ENCODE data around the gene NEURL1B. TPM values are rescaled to one million over a fixed set of nuclear protein-coding genes. Genes with fewer than 3 reads are reported as not detected.

Gene NEURL1B
- total and polyA plus RNA-seq, 8 donors: 2.8 to 7.8 (median 3.9) TPM

DNA sequence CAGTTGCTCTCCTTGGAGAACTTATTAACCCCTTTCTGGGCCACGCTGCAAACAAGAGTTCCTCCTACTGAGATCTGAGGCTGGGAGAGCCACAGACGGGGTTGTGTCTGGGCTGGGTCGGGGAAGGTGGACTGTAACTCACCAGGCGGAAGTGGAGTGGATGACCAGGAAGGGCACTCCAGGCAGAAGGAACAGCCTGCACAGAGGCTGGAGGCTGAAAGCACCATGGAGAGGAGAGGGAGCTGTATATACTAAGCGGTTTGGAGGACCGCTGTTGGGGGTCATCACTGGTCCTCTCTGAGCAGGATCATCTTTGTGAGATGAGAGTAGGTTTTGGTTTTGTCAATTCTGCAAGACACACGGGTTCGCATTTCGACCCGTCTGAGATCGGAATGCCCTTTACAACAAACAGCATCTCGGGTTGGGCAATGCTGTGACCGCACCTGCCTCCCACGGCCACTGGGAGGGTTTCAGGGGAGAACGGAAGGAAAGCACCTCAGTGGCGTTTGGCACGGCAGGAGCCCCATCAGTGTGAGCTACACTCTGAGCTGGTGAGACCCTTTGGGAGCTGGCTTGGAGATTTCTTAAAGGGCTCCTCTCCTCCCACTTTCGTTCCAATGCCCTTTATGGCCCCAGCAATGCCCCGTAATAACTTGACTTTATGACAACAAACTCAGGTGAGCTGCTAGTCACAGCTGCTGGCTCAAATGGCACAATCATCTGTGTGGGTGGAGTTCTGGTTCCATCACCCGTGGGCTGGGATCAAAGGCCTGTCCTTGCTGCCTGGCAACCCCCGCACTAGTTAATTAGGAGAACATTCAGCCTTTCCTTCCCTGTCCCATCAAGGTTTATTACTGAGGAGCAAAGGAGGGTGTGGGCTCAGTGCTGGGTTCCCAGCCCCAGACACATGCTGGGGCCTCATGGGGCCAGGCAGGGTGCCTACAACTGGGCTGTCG lies 18.7 kb upstream of the NEURL1B start:
- DNase-seq (no peak), FAIRE-seq (no peak), ATAC-seq (no peak)
- no peak overlapping the region for H3K4me3 ChIP-seq
- H3K27me3 ChIP-seq: no peaks in the 10 kb centered on the region
- intact Hi-C loops (cut with DNase I): no loop called here
- no peaks in the 10 kb centered on the region for H3K9me3 ChIP-seq
- TF ChIP-seq, protein P1, sequence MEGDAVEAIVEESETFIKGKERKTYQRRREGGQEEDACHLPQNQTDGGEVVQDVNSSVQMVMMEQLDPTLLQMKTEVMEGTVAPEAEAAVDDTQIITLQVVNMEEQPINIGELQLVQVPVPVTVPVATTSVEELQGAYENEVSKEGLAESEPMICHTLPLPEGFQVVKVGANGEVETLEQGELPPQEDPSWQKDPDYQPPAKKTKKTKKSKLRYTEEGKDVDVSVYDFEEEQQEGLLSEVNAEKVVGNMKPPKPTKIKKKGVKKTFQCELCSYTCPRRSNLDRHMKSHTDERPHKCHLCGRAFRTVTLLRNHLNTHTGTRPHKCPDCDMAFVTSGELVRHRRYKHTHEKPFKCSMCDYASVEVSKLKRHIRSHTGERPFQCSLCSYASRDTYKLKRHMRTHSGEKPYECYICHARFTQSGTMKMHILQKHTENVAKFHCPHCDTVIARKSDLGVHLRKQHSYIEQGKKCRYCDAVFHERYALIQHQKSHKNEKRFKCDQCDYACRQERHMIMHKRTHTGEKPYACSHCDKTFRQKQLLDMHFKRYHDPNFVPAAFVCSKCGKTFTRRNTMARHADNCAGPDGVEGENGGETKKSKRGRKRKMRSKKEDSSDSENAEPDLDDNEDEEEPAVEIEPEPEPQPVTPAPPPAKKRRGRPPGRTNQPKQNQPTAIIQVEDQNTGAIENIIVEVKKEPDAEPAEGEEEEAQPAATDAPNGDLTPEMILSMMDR (IDR thresholded peaks at IDR 0.05): no peak
- H3K36me3 ChIP-seq: no peaks in the 10 kb centered on the region
- no peaks in the 10 kb centered on the region for H3K4me1 ChIP-seq
- 81 to 82% methylated on average over 22 of the region's 22 CpGs for WGBS, 2 donors
- H3K27ac ChIP-seq: no peak overlapping the region

DNA sequence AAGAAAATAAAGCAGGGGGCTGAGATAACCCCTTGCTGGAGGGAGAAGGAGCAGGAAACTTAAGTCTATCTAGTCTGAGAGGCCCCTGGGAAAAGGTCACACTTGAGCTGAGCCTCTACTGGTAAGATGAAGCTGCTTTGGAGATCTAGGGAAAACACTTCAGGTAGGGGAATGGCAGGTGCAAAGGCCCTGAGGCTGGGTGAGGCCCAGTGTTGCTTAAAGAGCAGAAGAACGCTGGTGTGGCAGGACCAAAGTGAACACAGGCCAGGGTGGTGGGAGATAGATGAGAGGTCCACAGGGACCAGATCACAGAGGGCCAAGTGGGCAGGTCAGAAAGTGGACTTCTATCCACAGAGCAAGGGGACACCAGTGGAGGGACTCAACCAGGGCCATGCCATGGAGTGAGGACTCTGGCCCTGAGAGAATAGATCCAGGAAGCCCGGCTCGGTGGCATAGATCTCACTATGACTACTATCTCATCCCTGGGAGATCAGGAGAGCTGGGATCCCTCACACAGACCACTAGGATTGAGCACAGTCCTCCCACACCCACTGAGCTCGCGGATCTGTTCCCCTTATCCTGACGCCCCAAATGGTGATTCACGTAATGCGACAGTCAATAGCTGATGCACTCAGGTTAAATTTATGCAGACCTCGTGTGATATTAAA lies 17.6 kb upstream of the NEURL1B start:
- 88 to 90% methylated on average over 9 of the region's 9 CpGs for WGBS, 2 donors
- TF ChIP-seq, protein P1 (IDR thresholded peaks at IDR 0.05): no peak
- intact Hi-C loops (cut with DNase I): no loop called here
- no peaks in the 10 kb centered on the region for H3K27me3 ChIP-seq
- no peak for ATAC-seq
- no peaks in the 10 kb centered on the region for H3K4me1 ChIP-seq
- no peak for DNase-seq
- no peaks in the 10 kb centered on the region for H3K9me3 ChIP-seq
- no peak overlapping the region for H3K27ac ChIP-seq
- no peak for FAIRE-seq
- H3K4me3 ChIP-seq: no peak overlapping the region
- no peaks in the 10 kb centered on the region for H3K36me3 ChIP-seq

DNA sequence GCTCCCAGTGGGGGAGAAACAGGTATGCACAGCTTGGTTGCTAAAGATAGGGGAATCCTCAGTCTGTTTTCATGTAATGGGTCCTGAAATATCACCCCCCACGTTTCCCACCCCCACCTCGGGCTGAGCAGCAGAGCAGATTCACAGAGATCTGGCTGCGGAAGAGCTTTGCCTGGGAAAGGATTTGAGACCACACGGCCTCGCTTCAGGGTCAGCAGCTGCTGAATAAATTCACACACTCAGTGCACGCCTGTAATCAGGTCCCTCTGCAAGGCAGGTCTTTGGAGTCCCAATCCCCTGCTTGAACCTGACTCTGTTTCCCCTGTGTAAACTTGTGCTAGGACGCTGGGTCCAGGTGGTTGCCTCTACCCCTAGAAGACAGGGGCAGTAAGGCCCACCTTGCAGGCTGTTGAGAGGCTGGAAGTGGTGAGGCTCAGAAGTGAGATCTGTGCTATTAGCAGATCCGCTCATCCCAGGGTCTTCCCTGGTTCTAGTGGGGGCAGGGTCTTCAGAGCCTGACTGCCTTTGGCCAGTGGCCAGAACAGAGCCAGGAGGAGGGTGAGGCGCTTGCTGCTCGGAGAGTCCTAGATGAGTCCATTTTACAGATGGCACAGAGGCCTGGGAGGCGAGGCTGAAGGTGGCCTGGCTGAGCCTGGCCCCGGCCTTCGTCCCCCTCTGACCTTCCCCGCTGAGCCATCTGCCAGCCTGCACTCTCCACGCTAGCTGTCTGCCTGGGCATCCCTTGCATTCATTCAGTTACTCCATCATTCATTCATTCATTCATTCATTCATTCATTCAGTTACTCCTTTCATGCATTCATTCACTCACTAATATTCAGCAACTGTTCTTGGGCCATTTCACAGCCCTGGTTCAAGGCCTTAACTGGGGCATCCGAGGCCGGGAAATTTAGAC lies 16.7 kb upstream of the NEURL1B start:
- DNase-seq (no peak), ATAC-seq (no peak)

More for the DNA sequence above, 16.7 kb upstream of the NEURL1B start:
- WGBS, 2 donors: 75 to 77% methylated on average over 17 of the region's 17 CpGs
- Histone ChIP-seq H3K27ac (no peak overlapping the region), H3K4me3 (no peak overlapping the region), H3K9me3 (no peaks in the 10 kb centered on the region), H3K36me3 (no peaks in the 10 kb centered on the region), H3K4me1 (no peaks in the 10 kb centered on the region), H3K27me3 (no peaks in the 10 kb centered on the region)
- TF ChIP-seq, protein P1 (IDR thresholded peaks at IDR 0.05): no peak
- intact Hi-C loops (cut with DNase I): no loop called here
- no peak for FAIRE-seq

All from pancreas (tissue), 10 donors.